Endothelial cell of hepatic sinusoid (primary cell): ENCODE measurements around the gene HK3.

Experiments used
- in situ Hi-C: cut with HindIII; loops from 2 replicates; pipeline ENCODE4 v1.10.0; 2017; ENCODE audit warnings: low sequenced_read_pairs

The HK3 gene

GRCh38 chr5:176853151-176853778 lies 45.9 kb downstream of the HK3 start:
- in situ Hi-C loops: no loop called here

DNA sequence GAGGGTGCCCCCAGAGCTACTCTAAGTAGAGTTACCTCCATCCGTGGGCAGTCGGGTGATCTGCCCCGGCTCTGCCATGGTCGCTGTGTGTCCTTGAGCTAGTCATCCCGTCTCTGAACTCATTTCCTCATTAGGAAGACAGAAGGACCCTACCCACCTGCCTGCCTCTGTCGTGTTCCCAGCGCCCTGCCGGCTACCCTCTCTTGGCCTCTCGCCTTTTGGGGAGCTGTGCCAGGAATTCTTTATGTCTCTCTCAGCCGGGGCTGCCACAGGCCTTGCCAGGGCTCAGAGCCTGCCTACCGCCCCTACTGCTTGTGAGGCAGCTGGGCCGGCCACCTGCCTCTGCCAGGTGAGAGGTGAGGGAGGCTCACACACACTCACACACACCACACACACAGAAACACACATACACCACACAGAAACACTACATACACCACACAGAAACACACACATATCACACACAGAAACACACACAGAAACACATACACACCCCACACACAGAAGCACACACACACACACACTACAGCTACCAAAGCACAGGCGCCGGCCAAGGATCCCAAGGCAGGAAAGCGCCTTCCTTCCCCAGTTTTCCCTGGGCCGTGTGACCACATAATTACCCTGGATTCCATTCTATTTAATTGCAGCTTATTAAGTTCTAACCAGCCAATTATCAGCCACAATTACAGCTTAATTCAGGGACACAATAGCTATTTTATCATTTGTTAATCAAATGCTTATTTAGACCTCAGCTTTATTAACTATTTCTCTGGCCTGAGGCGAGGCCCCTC lies 47.1 kb downstream of the HK3 start:
- in situ Hi-C loops: no loop called here

- in situ Hi-C loops: no loop called here
Measured at GRCh38 chr5:176851380-176851779, 47.8 kb downstream of the HK3 start.

- in situ Hi-C loops: no loop called here
Measured at GRCh38 chr5:176850371-176851245, 48.5 kb downstream of the HK3 start.

- in situ Hi-C loops: no loop called here
Measured at GRCh38 chr5:176849611-176850227, 49.4 kb downstream of the HK3 start.

- in situ Hi-C loops: no loop called here
Measured at GRCh38 chr5:176848651-176849050, 50.5 kb downstream of the HK3 start.

DNA sequence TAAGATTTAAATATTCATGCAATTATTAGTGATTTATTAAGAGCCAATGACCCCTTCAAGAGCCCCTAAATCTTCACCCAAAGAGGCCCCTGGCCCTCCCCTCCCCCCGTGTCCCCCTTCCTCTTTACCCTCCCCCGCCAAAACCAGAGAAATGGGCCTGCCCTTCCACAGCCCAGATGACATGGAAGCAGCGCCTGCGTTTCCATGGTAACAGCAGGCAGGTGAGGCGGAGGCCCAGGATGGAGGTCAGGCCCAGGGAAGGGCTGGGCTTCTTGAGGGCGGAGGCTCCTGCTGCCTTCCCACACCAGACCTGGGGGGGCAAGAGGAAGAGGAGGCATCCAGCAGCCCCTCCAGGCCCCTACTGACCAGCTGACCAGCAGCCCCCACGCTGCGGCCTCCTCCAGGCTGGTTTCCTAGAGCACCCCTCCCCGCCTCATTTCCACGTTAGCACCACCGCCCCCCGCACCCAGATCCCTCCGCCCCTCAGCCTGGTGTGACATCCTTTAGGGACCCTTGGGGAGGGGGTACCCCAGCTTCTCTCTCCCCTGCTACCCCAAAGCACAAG lies 51.3 kb downstream of the HK3 start:
- in situ Hi-C loops: no loop called here

- in situ Hi-C loops: no loop called here
Measured at GRCh38 chr5:176847148-176847547, 52.0 kb downstream of the HK3 start.

DNA sequence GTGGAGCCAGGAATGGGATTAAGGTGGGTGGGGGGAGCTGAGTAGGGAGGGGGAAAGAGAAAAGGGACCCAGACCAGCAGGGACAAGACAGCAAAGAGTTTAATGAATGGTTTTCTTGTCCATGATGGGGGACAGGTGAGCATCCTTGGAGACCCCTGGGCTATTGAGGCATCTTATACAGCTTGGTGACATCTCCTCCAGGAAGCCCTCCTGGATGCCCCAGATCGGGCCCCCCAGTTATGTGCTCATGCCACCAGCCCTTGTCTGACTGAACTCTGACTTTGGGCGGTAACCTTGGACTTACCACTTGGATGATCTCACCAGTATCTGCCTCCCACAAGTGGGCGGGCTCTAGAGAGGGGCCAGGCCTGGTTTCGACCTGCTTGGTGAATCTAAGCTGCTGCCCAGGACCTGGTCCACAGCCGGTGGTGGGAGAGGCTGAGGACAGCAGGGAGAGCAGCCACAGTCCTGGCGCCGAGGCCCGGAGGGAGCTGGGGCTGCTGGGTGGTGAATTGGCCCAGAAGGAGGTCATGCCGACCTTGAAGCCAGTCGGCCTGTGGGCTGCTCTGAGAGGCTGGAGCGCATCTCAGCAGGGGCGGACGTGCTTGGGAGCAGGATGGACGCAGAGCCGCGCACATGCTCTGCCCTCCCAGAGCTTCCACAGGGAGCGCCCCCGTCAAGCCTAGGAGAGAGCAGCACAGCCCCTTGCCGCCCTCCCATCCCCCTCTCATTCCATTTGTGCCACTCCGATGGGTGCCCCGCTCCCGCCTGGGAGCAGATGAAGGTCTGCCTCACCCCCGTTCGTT lies 52.6 kb downstream of the HK3 start:
- in situ Hi-C loops: no loop called here

DNA sequence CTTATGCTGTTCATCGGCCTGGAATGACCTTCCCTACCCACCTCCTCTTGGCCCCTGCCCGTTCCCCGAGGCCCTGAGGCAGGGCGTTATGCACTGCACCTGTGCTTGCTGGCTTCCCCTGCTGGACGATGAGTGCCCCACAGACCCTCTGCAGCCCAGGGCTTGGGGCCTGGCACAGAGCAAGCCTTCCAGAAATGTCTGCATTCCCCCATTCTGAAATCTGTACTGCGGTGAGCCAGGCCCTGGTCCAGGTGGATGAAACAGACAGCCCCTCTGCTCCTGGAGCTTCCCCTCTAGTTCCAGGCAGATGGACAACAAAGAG lies 53.8 kb downstream of the HK3 start:
- in situ Hi-C loops: no loop called here

GRCh38 chr5:176844706-176845391 lies 54.3 kb downstream of the HK3 start:
- in situ Hi-C loops: no loop called here

- in situ Hi-C loops: no loop called here
Measured at GRCh38 chr5:176844281-176844680, 54.9 kb downstream of the HK3 start.

- in situ Hi-C loops: no loop called here
Measured at GRCh38 chr5:176843673-176844072, 55.5 kb downstream of the HK3 start.

- in situ Hi-C loops: no loop called here
Measured at GRCh38 chr5:176837707-176838115, 61.4 kb downstream of the HK3 start.

- in situ Hi-C loops: no loop called here
Measured at GRCh38 chr5:176836811-176837706, 62.1 kb downstream of the HK3 start.

- in situ Hi-C loops: no loop called here
Measured at GRCh38 chr5:176835918-176836317, 63.2 kb downstream of the HK3 start.

- in situ Hi-C loops: no loop called here
Measured at GRCh38 chr5:176833286-176833685, 65.9 kb downstream of the HK3 start.

GRCh38 chr5:176832162-176832561 lies 67.0 kb downstream of the HK3 start:
- in situ Hi-C loops: no loop called here

DNA sequence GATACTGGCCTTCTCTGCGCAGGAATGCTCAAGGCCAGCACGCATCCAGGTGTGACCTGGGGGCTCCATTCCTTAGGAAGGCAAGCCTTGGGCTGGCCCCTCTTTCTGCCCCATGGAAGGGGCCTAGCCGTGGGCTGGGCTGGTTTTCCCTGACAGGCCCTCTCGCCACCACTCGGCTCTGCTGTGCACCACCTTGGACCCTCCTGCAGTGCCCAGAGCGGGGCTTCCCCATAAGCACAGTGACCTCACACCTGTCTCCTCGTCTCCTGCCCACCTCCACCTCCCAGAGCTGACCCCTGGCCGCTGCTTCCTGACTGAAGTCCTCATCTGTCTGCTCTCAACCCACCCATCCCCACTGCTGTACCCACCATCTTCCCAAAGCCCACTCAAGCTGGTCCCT lies 67.7 kb downstream of the HK3 start:
- in situ Hi-C loops: no loop called here
